Measurements from ENCODE around the gene MYH7B.

Gene MYH7B

DNA sequence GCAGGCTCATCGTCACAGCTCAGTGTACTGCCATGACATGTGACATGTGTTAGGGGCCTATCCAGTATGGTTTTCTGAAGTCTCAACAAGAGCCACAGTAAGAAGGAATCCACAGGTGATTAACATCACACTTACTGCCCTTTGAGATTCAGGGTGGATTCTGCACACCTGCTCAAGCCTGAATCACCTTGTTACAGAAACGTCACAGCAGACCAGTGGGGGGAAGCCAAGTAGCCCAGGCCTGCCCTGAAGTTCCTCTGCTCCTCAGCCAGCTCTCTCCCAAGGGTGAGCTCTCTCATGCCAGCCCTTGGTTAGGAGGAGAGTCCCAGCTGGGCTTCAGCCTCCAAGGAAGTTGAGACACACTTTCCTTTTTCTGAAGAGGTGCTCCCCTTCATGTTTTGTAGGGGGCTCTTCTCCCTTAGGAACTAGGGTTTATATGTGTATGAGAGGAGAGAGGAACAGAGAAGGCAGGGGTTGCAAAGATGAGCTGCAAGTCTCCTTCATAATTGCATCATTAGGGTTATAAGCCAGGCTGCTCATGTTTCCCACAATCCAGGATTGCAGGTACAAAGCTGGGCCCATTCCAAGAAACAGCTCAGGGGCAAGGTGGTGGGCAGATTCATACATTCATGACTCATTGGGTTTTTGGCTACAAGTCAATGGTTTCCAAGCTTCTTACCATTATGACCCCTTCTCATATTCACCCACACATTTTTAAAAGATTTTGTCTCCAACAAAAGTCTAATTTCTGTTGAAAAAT is 11.7 kb upstream of the MYH7B start:
- H3K4me1 ChIP-seq (ENCODE audit: low read length) = no peaks in the 10 kb centered on the region
- H3K4me3 ChIP-seq (ENCODE audit: low read length) = no peak overlapping the region
- no peak overlapping the region for H3K9ac ChIP-seq (ENCODE audit: low read length)
- H3K27me3 ChIP-seq (ENCODE audit: low read depth, low read length) = no peaks in the 10 kb centered on the region
- no peak overlapping the region for H3K27ac ChIP-seq (ENCODE audit: low read length)
- no peaks in the 10 kb centered on the region for H4K20me1 ChIP-seq (ENCODE audit: insufficient read depth, low read length)
- TF ChIP-seq EZH2phosphoT487 (IDR thresholded peaks at IDR 0.05; ENCODE audit: low read depth) = no peak
- TF ChIP-seq, protein P1, sequence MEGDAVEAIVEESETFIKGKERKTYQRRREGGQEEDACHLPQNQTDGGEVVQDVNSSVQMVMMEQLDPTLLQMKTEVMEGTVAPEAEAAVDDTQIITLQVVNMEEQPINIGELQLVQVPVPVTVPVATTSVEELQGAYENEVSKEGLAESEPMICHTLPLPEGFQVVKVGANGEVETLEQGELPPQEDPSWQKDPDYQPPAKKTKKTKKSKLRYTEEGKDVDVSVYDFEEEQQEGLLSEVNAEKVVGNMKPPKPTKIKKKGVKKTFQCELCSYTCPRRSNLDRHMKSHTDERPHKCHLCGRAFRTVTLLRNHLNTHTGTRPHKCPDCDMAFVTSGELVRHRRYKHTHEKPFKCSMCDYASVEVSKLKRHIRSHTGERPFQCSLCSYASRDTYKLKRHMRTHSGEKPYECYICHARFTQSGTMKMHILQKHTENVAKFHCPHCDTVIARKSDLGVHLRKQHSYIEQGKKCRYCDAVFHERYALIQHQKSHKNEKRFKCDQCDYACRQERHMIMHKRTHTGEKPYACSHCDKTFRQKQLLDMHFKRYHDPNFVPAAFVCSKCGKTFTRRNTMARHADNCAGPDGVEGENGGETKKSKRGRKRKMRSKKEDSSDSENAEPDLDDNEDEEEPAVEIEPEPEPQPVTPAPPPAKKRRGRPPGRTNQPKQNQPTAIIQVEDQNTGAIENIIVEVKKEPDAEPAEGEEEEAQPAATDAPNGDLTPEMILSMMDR (IDR thresholded peaks at IDR 0.05; ENCODE audit: low read depth, low read length) = no peak
- no peaks in the 10 kb centered on the region for H3K79me2 ChIP-seq (ENCODE audit: low read length)
- no peak overlapping the region for H3K4me2 ChIP-seq (ENCODE audit: low read length)
- no peaks in the 10 kb centered on the region for H3K9me3 ChIP-seq (ENCODE audit: insufficient read depth, low read length)
- peaks cover 31% of the 10 kb centered on the region for H3K36me3 ChIP-seq (replicated peaks; ENCODE audit: low read depth, low read length)
- H2AFZ ChIP-seq (ENCODE audit: low read depth, low read length) = no peak overlapping the region

DNA sequence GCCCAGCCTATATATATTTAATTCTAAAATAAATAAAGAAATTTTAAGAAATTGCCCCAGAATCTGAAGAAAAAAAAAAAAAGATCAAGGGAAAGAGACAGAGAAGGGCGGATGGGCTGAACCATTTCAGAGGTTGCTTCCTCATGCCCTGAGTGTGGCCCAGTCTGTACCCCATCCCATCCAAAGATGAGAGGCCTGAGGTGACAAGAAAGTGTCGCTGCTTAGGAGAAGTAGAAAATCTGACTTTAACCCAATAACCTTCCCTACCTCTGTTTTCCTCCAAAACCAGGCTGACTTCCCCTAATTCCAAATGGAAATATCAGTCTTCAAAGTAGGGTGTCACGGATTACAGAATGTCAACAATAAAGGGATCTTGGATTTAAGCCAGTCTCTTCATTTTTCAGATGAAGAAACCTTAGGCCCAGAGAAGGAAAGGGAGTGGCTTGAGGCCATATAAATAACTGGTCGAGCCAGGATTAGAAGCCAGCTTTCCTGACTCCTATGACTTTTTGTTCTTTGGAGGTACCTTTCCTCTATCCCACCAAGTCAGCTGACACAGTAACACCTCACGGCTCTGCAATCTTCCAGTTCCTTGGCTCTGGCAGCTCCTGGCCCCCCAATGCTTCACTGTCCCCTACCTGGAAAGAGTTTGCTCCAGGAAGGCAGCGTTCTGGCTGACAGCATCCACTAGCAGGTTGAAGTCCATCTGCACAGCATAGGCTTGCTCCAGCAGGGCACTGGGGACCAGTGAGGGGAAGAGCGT is 10.2 kb upstream of the MYH7B start:
- Histone ChIP-seq H3K36me3 (replicated peaks; ENCODE audit: low read depth, low read length) (peaks cover 30% of the 10 kb centered on the region), H3K9me3 (ENCODE audit: insufficient read depth, low read length) (no peaks in the 10 kb centered on the region), H3K4me1 (ENCODE audit: low read length) (no peaks in the 10 kb centered on the region), H2AFZ (ENCODE audit: low read depth, low read length) (no peak overlapping the region), H3K27me3 (ENCODE audit: low read depth, low read length) (no peaks in the 10 kb centered on the region), H3K4me3 (ENCODE audit: low read length) (no peak overlapping the region), H3K9ac (ENCODE audit: low read length) (no peak overlapping the region), H3K79me2 (ENCODE audit: low read length) (no peaks in the 10 kb centered on the region), H3K27ac (ENCODE audit: low read length) (no peak overlapping the region), H4K20me1 (ENCODE audit: insufficient read depth, low read length) (no peaks in the 10 kb centered on the region), H3K4me2 (ENCODE audit: low read length) (no peak overlapping the region)
- no peak for TF ChIP-seq EZH2phosphoT487 (IDR thresholded peaks at IDR 0.05; ENCODE audit: low read depth)
- TF ChIP-seq, protein P1 (IDR thresholded peaks at IDR 0.05; ENCODE audit: low read depth, low read length) = no peak

DNA sequence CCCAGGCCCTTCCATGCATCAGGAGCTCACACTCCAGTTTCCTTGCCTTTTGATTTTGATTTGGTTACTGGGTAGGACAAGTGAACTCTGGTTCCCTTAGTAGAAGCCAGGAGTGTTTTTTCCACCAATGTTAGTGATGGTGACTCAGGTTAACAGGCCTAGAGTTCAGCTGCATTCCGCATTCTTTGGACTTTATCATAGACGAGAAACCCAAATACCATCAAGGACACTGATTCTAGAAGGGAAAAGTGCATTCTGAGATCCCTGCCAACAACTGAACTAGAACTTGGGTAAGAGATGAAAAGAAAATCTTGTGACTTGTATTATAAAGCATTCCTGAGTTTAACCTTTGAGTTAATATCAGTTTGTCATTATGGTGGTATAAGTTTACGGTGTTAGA is 9.0 kb upstream of the MYH7B start:
- no peaks in the 10 kb centered on the region for H3K4me1 ChIP-seq (ENCODE audit: low read length)
- no peak overlapping the region for H3K9ac ChIP-seq (ENCODE audit: low read length)
- no peak overlapping the region for H3K4me2 ChIP-seq (ENCODE audit: low read length)
- H3K9me3 ChIP-seq (ENCODE audit: insufficient read depth, low read length) = no peaks in the 10 kb centered on the region
- H2AFZ ChIP-seq (ENCODE audit: low read depth, low read length) = no peak overlapping the region
- no peak overlapping the region for H3K4me3 ChIP-seq (ENCODE audit: low read length)
- TF ChIP-seq, protein P1 (IDR thresholded peaks at IDR 0.05; ENCODE audit: low read depth, low read length) = no peak
- TF ChIP-seq EZH2phosphoT487 (IDR thresholded peaks at IDR 0.05; ENCODE audit: low read depth) = no peak
- H3K27me3 ChIP-seq (ENCODE audit: low read depth, low read length) = no peaks in the 10 kb centered on the region
- H3K27ac ChIP-seq (ENCODE audit: low read length) = no peak overlapping the region
- H4K20me1 ChIP-seq (ENCODE audit: insufficient read depth, low read length) = no peaks in the 10 kb centered on the region
- no peaks in the 10 kb centered on the region for H3K79me2 ChIP-seq (ENCODE audit: low read length)
- H3K36me3 ChIP-seq (replicated peaks; ENCODE audit: low read depth, low read length) = peaks cover 22% of the 10 kb centered on the region

DNA sequence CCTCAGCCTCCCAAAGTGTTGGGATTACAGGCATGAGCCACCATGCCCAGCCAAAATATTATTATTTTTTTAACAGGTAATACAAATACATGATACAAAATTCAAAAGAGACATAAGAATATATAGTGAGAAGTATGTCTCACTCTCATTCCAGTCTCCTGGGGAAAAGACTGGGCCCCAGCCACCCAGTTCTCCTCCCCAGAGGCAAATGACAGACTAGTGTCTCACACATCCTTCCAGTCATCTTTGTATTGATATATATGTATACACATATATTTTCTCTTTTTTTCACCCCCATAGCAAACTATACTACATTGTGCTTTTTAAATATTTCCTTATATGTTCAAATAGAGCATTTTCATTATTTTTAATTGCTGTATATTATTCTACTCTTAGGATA is 8.3 kb upstream of the MYH7B start:
- no peaks in the 10 kb centered on the region for H3K79me2 ChIP-seq (ENCODE audit: low read length)
- no peak overlapping the region for H3K27ac ChIP-seq (ENCODE audit: low read length)
- no peak overlapping the region for H2AFZ ChIP-seq (ENCODE audit: low read depth, low read length)
- no peaks in the 10 kb centered on the region for H3K9me3 ChIP-seq (ENCODE audit: insufficient read depth, low read length)
- no peak overlapping the region for H3K4me2 ChIP-seq (ENCODE audit: low read length)
- no peaks in the 10 kb centered on the region for H3K27me3 ChIP-seq (ENCODE audit: low read depth, low read length)
- H3K36me3 ChIP-seq (replicated peaks; ENCODE audit: low read depth, low read length) = peaks cover 16% of the 10 kb centered on the region
- H3K4me1 ChIP-seq (ENCODE audit: low read length) = no peaks in the 10 kb centered on the region
- H4K20me1 ChIP-seq (ENCODE audit: insufficient read depth, low read length) = no peaks in the 10 kb centered on the region
- H3K9ac ChIP-seq (ENCODE audit: low read length) = no peak overlapping the region
- no peak overlapping the region for H3K4me3 ChIP-seq (ENCODE audit: low read length)
- TF ChIP-seq, protein P1 (IDR thresholded peaks at IDR 0.05; ENCODE audit: low read depth, low read length) = no peak
- no peak for TF ChIP-seq EZH2phosphoT487 (IDR thresholded peaks at IDR 0.05; ENCODE audit: low read depth)
